ENCODE measurements around the gene SLC25A1. TPM values are rescaled to one million over a fixed set of nuclear protein-coding genes. Genes with fewer than 3 reads are reported as not detected.
A peak's percentile ranks its signal among the peaks of the same experiment; 100 is the strongest.

Gene SLC25A1
- total RNA-seq, 1 donor from 2014 or later = 30.3 TPM

DNA sequence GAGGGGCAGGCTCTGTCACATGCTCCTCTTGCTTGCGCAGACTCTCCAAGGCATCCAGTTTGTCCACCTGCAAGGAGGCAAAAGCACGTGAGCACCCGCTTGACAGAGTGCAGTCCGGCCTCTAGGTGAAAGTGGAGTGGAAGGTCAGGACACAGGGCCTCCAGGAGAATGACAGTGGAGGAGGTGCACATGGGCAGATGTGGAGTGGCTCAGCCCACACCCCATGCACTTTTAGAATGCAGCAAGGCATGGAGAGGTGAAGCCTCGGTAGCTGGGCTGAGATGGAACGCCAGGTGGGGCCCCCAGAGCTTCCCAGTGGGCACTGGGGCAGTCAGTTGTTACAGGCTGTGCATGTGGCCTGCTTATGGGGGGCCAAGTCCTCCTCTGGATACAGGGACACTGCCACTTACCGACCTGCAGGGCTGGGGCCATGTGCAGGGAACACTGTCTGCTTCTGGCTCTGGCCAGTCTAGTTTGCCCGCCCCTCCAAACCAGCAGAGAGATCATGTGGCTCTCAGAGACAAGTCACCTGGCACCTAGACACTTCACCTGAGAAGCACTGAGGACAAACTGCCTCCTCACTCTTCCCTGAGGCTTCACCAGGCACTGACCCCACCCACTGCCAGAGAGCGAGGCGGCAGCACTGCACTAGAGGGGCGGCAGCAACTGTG lies 2.3 kb upstream of the SLC25A1 start:
- DNase-seq = no peak

DNA sequence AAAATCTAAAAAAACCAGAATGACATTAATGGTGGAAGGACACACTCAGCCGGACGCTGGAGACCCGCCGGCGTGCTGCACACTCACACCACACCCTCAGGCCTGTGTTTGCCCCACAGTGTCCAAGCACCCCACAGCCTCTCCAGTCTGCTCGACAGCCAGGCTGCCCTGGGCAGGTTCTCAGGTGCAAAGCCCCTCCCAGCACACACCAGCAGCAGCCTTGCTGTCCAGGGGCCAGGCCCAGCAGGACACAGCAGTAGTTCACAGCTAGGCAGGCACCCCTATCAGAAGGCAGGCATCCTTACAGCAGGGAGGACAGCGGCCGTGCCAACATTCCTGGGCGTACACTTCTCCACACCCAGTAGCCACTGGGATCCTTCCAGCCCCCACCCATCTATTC lies 1.7 kb upstream of the SLC25A1 start:
- DNase-seq = no peak

- peak; percentile 54 for DNase-seq
Observed at GRCh38 chr22:19179497-19180048, 1.0 kb upstream of the SLC25A1 start.

DNA sequence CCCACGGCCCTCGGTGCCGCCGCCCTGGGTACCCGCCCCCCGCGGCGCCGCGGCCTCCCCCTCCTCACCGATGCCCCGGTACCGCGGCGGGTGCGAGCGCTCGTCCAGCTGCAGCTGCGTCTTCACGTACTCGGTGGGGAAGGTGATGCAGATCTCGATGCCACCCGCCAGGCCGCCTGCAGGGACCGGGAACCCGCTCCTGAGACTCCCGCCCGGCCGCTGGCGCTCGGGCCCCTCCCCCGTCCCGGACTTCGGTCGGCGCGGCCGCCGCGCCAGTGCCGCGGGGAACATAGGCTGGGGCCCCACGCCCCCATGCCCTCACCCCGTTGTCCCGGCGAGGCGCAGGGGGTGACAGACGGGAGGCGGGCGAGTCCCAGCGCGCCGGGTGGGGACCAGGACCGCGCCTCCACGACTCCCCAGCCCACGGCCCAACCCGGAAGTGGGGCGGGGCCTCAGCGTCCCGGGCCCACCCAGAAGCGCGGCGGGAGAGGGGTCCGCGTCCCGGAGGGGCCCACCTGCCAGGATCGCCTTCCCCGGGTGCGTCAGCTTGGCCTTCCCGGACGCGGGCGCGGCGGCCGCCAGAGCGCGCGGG lies 375 bp downstream of the SLC25A1 start:
- DNase-seq = no peak

DNA sequence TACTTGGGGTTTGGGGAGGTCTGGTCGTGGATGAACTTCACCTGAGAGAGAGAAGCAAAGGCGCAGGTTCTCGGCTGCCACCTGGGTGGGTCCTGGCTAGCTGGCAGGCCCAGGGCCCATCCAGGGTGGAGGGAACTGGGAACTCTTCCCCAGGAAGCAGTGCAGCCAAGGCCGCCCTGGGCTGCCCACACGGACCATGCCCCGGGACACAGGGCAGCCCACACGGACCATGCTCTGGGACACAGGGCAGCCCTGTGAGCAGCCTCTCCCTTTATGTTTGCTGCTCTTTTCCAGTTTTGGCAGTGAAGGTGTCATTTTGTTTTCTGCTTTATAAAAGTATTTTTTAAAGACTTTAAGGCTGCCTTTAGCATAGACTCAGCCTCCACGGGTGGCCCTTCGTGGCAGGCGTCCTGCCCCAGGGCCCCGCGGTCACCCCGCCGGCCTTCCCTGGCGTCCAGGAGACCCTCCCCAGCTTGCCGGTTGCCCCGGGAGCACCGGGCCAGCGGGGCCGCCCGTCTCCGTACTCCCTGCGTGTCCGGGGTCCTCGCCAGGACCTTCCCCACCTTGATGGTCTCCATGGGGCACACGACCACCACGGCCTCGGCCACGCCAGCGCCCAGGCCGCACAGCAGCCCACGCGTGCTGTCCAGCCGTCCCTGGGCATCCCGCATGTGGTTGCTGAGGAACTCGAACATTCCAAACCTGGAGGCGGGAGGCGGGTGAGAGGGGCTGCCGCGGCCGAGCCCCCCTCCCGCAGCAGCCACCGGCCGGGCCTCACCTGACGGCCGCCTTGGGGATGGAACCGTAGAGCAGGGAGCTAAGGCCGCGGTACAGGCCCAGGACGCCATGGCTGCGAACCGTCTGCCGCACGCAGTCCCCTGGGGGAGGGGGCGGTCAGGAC lies 1.1 kb downstream of the SLC25A1 start:
- no peak for DNase-seq

DNA sequence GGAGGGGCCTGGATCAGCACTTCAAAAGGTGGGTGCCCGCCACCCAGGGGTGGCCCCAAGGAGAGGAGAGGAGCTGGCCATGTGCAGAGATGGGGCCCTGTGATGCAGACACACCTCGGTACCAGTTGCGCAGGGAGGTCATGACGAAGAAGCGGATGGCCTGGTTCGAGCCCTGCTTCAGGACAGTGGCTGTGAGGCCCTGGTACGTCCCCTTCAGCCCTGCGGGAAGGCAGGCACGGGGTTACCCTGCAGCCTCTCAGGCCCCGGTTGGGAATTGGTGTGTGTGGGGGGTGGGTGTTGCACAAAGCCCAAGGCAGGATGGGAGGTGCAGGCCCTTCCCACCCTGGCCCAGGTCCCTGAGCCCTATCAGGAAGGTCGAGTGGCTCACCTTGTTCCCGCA lies 1.8 kb downstream of the SLC25A1 start:
- DNase-seq = no peak

DNA sequence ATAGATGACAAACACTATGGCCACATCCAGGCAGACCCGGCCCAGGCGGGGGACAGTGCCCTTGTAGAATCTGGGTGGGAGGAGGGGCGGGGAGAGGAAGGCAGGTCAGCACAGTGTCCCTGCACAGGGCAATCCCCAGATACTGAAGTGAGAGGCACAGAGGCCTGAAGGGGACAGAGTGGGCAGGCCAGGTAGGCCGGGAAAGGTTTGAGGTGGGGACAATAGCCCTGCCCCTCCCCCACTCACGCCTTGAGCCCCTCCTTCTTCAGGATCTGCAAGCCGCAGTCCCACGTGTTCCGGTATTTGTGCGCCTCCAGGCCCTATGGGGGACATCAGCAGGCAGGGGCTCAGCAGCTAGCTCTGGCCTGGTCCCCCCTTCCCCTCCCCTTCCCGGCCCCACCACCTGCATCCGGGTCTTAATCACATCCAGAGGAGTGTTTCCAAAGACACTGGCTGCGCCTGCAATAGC lies 2.3 kb downstream of the SLC25A1 start:
- DNase-seq = no peak

- DNase-seq = no peak
Observed at GRCh38 chr22:19175602-19176174, 2.8 kb downstream of the SLC25A1 start.

DNA sequence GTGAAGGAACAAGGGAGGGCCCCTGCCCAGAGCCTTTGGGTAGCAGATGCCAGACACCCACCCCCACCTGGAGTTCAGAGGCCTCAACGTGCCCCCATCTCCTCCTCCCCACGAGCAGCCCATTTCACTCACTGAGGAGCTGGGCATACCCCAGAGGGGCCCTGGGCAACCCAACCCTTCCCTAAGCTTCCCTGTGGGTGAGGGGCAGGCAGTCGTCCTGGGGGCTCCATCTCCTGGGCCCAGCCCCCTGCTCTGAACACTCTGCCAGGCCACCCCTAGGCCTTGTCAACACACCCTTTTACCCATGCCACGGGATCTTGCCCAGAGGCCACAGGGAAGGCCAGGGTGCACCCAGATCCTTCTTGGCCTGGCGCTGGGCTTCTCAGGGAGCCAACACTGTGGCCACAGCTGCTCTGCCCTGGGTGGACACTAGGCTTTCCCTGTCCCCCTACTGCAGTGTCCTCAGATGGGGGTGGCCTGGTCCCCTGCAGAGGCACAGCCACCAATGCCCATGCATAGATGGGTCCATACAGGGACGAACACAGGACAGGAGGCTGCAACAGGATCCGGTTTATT lies 3.4 kb downstream of the SLC25A1 start:
- no peak for DNase-seq

DNA sequence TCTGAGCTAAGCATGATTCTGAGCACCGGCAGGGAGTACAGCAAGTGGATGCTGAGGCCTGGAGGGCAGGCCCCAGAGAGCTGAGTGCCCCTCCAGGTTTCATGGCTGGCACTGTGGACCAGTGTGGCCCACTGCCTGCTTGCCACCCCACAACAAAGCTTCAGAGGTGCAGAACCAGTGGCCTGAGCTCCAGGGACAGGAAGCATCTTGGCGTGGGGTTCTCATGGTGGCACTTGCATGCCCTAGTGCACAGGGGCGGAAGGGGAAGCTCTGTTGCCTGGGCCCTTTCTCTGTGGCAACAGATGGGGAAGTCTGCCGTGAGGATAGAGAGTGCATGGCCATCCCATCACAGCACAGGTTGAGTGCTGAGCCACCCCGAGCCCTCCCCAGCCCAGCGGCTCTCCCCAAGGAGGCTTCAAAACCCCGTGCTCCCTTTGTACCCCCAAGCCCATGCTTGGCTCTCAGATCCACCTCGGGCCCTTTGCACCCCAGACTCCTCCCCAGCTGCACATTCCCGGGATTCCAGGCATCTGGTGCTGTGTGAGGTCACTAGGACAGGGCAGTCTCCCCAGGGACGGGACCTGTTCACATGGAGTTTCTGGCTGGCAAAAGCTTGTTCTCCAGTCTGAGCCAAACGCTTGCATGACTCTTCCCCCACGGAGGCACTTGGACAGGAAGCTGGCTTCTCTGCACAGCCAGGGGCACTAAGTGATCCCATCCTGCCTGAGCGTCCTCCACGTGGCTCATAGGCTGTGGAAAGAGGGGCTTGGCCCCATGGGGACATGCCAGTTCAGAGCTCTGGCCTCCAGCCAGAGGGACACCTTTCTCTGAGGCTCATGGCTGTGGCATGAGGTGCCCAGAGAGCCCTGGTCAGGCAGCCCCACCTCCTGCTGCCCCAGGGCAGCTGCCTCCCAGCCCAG lies 4.2 kb downstream of the SLC25A1 start:
- DNase-seq = no peak

DNA sequence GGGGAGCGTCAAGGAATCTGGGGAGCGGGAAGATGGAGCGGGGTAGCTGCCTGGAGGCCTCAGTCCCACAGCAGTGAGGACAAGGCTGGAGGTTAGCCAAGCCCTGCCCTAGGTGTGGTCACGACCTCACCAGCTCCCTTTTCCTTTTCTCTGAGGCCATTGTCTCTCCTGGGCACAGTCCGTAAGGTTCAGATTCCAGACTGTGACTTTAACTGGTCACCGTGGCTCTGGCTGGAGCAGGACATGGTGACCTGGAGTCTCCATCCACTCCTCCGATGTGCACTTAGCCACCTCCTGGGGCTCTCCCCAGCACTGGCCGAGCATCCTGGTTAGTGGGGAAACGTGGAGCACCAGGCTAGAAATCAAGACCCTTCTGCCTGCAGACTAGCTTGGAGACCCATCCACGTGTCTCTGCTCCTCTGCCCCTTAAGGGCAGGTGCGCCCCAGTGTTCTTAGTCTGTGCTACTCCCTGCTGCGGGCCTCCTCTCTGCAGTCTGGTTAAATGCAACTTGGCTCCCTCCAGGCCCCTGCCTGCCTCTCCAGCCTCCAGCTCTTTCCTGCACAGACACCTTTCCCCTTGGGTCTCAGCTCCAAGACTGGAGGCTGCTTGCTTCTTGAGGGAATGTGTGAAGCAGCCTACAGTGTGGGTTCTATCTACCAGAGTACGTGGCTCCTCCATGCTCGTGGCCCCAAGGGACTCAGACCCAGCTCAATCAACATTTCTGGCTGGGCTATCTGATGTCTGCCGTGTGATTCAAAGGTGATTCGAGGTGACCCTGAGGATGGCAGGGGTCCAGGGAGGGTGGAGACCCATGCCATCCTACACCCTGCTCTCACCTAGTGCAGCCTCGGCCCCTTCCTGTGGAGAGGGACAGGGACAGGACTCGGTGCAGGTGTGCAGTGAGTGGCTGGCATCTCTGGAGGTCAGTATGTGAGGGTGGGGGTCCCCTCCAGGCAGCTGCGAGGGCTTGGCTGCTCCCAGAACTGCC lies 5.2 kb downstream of the SLC25A1 start:
- DNase-seq = no peak

DNA sequence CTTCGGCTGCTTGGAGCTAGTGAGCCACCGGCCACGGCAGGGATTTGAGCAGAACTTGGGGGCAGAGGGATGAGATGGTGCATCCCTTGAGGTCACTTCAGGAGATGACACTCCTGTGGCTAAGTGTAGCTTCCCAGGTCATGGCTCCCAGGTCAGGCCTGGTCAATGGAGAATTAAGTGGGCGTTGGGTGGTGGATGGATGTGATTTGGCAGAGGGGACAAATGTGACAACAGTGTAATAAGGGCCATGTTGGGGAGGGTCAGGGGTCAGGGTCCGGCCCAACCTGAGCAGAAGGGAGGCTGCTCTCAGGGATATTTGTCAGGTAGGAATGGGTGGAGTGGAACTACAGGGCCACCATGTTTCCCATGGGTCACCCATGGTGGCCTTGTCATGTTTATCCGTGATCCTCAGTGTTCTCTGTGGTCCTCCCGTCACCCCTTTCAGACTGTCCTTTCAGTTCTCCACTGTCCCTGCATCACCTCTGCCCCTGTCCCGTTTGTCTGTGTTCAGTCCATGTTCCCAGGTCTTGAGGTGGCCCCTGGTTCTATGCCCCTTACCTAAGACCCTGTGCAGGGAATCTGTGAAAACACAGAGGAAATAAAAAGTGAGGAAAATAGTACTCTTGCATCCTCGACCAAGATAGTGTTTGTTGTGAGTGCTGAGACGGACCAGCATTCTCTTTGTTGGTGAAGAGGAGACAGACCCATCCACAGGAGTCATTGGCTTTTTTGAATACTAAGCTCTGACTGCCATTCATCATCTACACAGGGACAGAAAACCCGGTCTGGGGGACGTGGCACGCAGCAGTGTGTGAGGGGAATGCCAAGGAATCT lies 6.1 kb downstream of the SLC25A1 start:
- DNase-seq = no peak

DNA sequence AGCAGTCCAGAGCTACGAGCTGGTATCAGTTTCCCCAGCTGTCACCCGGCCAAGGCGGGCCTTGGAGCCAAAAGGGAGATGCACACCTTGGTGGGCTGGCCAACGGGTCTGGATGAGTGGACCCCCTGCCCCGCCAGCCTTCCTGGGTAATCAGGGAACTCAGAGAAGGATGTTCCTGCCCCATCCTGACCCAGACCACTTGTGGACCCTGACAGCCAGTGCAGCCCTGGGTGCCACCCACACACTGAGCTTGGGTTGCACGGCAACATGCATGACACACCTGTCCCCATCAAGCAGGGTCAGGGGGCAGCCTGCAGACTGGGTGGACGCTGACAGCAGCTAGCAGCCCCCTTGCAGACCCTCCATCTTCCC lies 8.6 kb downstream of the SLC25A1 start:
- no peak for DNase-seq

DNA sequence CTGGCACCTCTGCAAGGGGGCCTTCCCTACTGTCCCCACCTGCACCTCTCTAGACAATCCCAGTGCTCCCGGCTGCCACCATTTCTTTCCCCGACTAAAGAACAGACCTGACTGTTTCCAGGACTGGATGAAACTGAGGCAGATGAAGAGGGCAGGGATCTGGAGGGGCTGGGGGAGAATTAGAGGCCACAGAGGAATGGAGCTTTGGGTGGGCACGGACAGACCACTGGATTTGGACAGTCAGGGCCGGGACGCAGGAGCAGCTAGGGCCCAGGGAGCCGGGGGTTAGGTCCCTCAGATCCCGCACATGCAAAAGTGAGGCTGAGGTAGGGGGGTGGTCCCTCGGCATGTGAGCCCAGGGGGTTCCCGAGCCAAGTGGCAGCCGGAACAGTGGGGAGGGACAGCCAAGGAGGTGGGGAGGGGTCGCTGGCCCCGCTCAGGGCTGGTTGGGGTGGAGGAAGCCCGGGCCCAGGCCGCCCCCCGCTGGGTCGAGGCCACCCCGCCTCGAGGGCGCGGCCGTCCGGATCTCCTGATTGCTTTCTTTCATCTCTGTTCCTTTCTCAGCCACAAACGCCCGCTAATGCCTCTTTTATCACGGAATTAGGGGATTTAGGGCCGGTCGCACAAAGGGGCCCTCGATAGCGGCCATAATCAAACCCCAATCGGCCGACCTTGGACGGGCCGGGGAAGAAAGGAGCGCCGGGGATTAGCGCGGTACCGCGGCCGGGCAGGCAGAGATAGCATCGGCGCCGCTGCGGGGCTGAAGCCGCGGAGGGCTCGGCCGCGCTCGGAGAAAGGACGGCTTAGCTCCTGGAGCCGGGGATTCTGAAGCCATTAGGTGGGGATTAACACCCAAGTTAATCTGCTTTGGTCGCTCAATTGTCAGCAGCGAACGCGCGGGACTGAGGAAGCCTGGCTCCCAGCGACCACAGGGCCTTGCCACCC lies 9.3 kb downstream of the SLC25A1 start:
- DNase-seq = no peak

DNA sequence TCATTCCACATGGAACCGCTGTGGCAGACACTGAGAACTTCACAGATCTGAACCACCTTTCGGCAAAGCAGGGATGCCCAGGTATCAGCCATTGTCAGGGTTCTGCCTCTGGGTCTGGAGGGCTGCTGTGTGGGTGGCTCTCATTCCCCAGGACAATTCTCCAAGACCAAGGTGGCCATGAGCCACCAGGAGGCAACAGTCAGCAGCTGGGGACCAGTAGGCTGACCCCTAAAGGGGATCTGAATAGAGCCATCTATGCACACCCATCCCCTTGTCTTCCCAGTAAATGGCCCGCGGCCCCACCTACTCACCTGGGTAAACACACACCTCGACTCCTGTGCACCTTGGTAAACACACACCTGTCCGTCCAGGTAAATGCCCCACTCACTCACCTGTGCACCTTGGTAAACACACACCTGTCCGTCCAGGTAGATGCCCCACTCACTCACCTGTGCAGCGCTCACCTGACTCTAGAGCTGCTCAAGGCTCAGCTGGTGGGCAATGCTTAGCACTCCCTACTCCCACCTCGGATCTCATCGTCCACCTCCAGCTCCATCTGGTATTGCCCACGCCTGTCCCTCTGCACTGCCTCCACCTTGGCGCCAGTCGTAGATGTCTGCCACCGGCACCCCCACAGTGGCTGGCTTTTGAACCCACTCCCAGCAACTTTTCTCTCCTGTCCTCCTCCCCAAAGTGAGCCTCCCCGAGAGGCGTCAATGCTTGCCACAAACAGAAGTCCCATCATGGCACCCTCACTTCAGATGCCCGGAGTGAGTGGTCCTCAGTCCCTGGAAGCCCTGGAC lies 10.2 kb downstream of the SLC25A1 start:
- DNase-seq = no peak

- DNase-seq = no peak
Observed at GRCh38 chr22:19167106-19167869, 11.2 kb downstream of the SLC25A1 start.
